Measurements from ENCODE around the gene RBM4.

DNA sequence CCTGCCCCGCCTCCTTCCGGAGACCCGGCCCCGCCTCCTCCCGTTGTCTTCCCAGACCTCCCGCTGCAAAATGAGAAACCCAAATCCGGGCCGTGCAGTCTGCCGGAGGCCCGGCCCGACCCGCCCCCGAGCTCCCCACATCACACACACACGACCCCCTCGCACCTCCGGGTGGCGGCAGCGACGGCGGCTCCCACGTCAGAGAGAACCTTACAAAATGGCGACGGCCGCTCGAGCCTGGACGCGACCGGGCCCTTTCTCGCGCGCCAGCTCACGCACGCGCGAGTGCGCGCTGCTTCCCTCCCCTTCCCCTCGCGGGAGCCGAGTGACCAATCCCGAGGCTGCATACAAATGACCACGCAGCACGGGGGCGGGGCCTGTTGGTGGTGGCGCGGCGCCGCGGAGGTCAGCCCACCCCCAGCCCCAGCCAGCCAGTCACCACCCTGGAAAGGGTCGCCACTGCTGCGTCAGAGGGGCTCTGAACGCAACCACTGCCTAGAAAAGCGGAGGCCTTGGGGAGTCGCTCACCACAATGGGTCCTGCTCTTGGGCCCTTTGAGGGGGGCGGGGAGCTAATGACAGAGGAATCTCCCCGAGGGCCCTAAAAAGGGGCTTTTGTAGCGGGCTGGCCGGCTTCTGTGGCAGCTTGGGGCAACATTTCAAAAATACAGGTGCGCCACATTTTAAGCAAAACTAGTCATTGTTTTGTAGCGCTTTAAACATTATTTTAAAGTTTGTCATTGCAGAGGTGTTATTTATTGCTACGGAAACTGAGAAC is 39.3 kb downstream of the RBM4 start, which contains the start of gene RBM4B:
- TF ChIP-seq, protein P1, sequence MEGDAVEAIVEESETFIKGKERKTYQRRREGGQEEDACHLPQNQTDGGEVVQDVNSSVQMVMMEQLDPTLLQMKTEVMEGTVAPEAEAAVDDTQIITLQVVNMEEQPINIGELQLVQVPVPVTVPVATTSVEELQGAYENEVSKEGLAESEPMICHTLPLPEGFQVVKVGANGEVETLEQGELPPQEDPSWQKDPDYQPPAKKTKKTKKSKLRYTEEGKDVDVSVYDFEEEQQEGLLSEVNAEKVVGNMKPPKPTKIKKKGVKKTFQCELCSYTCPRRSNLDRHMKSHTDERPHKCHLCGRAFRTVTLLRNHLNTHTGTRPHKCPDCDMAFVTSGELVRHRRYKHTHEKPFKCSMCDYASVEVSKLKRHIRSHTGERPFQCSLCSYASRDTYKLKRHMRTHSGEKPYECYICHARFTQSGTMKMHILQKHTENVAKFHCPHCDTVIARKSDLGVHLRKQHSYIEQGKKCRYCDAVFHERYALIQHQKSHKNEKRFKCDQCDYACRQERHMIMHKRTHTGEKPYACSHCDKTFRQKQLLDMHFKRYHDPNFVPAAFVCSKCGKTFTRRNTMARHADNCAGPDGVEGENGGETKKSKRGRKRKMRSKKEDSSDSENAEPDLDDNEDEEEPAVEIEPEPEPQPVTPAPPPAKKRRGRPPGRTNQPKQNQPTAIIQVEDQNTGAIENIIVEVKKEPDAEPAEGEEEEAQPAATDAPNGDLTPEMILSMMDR (conservative IDR thresholded peaks at IDR 0.05; ENCODE audit: low read depth, low read length): no peak
- no peak for TF ChIP-seq EZH2 (IDR thresholded peaks at IDR 0.05; ENCODE audit: borderline replicate concordance, low read depth, low read length, poor library complexity, severe bottlenecking)
